HepG2 (cell line): ENCODE results near the gene CEACAM16. TPM values are rescaled to one million over a fixed set of nuclear protein-coding genes. Genes with fewer than 3 reads are reported as not detected.
A peak's percentile ranks its signal among the peaks of the same experiment; 100 is the strongest.

Source experiments
- CEBPB ChIP-seq: IDR thresholded peaks from 2 replicates; pipeline ENCODE4 v1.6.1; 2011; ENCODE audit warnings: low read depth, low read length, improper control_type of control experiment, borderline replicate concordance
- HDAC2 ChIP-seq: sonication (generic); formaldehyde crosslinking; IDR thresholded peaks from 2 replicates; pipeline ENCODE4 v1.4.0; 2020; ENCODE audit warnings: missing genetic modification reagents
- KDM6A ChIP-seq: IDR thresholded peaks from 2 replicates; pipeline ENCODE4 v1.6.1; 2016; ENCODE audit warnings: low read depth
- MAFG ChIP-seq: sonication (generic); formaldehyde crosslinking; IDR thresholded peaks from 2 replicates; pipeline ENCODE4 v1.5.1; 2020; ENCODE audit warnings: mild to moderate bottlenecking, missing genetic modification reagents
- MEF2D ChIP-seq: sonication (generic); formaldehyde crosslinking; IDR thresholded peaks from 2 replicates; pipeline ENCODE4 v1.5.1; 2020; ENCODE audit warnings: mild to moderate bottlenecking, missing genetic modification reagents
- MTF2 ChIP-seq: sonication (generic); formaldehyde crosslinking; IDR thresholded peaks from 2 replicates; pipeline ENCODE4 v1.5.0; 2020; ENCODE audit warnings: missing genetic modification reagents, borderline replicate concordance
- TARDBP ChIP-seq: sonication (generic); formaldehyde crosslinking; IDR thresholded peaks from 2 replicates; pipeline ENCODE4 v1.8.0; 2022; ENCODE audit warnings: mild to moderate bottlenecking, missing genetic modification reagents
- YEATS2 ChIP-seq: sonication (generic); formaldehyde crosslinking; IDR thresholded peaks from 2 replicates; pipeline ENCODE4 v1.4.0; 2020; ENCODE audit warnings: missing genetic modification reagents, borderline replicate concordance
- ZBTB21 ChIP-seq: sonication (generic); formaldehyde crosslinking; IDR thresholded peaks from 2 replicates; pipeline ENCODE4 v1.4.0; 2020; ENCODE audit warnings: missing genetic modification reagents
- ZNF333 ChIP-seq: sonication (generic); formaldehyde crosslinking; IDR thresholded peaks from 2 replicates; pipeline ENCODE4 v1.4.0; 2020; ENCODE audit warnings: mild to moderate bottlenecking, missing genetic modification reagents, borderline replicate concordance
- ZNF343 ChIP-seq: sonication (generic); formaldehyde crosslinking; IDR thresholded peaks from 2 replicates; pipeline ENCODE4 v1.4.0; 2020; ENCODE audit warnings: mild to moderate bottlenecking, missing genetic modification reagents
- ZNF441 ChIP-seq: sonication (generic); formaldehyde crosslinking; IDR thresholded peaks from 2 replicates; pipeline ENCODE4 v1.7.0; 2021; ENCODE audit warnings: missing genetic modification reagents, borderline replicate concordance
- ZNF468 ChIP-seq: sonication (generic); formaldehyde crosslinking; IDR thresholded peaks from 2 replicates; pipeline ENCODE4 v1.8.0; 2022; ENCODE audit warnings: mild to moderate bottlenecking, moderate library complexity, missing genetic modification reagents
- ZNF850 ChIP-seq: sonication (generic); formaldehyde crosslinking; conservative IDR thresholded peaks from 2 replicates; pipeline ENCODE4 v1.9.0; 2021; ENCODE audit warnings: mild to moderate bottlenecking, missing genetic modification reagents
- polyA plus RNA-seq, 8 experiments: library from polyadenylated mRNA; depleted of rRNA in 3 of 8; stranded (reverse) in 7 of 8; unstranded in 1 of 8; fragments of >200 nt; fragmentation: Illumina TruSeq in 4 of 8; extraction: Trizol in 4 of 8; gene quantifications; 2 replicates each; pipeline versions ENCODE4 v1.2.1 to v1.2.3, GENCODE V29; 2011 to 2016; ENCODE audit warnings: low read depth in 4 of 8, missing spikeins in 1 of 8, mixed read lengths in 1 of 8; ENCODE audit not compliant: insufficient read depth in 1 of 8
- total RNA-seq, 5 experiments: library from RNA; depleted of rRNA; stranded (reverse); fragments of >200 nt; fragmentation: Illumina TruSeq; extraction: Trizol; gene quantifications; 2 replicates each; pipeline ENCODE4 v1.2.3, GENCODE V29; 2016; ENCODE audit warnings: low read depth in 1 of 5
- TF ChIP-seq, protein P1 (sequence below): sonication (generic); formaldehyde crosslinking; IDR thresholded peaks from 2 replicates; pipeline ENCODE4 v1.9.0; 2021; ENCODE audit warnings: missing genetic modification reagents, borderline replicate concordance
- TF ChIP-seq, protein P2 (sequence below): sonication (generic); formaldehyde crosslinking; conservative IDR thresholded peaks from 2 replicates; pipeline ENCODE4 v1.8.1; 2023; ENCODE audit warnings: missing genetic modification reagents
- TF ChIP-seq, protein P3 (sequence below): sonication (generic); formaldehyde crosslinking; IDR thresholded peaks from 2 replicates; pipeline ENCODE4 v1.4.0; 2020; ENCODE audit warnings: mild to moderate bottlenecking, low read depth, missing genetic modification reagents
- TF ChIP-seq, protein P4 (sequence below): IDR thresholded peaks from 2 replicates; pipeline ENCODE4 v1.6.1; 2016; ENCODE audit warnings: control low read depth
- TF ChIP-seq, protein P5 (sequence below): sonication (generic); formaldehyde crosslinking; IDR thresholded peaks from 2 replicates; pipeline ENCODE4 v1.8.0; 2023; ENCODE audit warnings: mild to moderate bottlenecking, missing genetic modification reagents

Gene CEACAM16
- total and polyA plus RNA-seq, 2 of the 13 experiments (the other 11 are each of a cell fraction or from before 2014, with no cell fraction given) = not detected

DNA sequence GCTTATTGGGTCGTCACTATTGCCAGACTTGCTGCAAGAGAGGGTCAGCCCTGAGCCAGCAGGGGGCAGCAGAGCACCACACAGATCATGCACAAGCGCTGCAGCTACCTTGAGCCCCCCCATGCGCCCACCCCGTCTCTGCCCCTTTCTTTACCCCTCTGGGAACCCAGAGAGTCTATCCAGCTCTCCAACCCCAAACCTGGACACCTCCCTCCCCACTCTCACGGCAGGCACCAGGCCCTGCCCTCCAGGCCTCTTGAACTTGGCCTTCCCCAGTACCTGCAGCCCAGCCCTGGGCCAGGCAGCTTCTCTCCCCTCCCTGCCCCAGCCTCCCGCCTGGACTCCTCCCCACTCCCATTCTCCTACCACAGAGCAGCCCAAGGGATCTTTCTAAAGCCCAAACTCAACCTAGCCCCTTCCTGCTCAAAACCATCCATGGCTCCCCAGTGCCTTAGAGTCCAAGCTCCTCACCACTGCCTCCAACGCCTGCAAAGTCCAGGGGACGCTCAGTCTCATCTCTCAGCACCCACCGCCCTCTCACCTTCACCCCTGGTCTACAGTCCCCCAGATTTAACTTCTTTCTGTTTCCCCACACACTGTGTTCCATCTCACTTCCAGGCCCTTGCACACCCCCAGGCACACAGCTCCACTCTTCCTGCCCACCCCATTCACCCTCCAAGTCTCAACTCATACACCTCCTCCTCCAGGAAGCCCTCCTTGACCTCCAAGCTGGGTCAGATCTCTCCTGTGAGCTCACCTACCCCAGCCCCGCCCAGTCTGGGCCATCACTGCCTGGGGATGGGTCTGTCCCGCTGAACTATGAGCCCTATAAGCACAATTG is 9.4 kb upstream of the CEACAM16 start (continued):
- TF ChIP-seq, protein P1, sequence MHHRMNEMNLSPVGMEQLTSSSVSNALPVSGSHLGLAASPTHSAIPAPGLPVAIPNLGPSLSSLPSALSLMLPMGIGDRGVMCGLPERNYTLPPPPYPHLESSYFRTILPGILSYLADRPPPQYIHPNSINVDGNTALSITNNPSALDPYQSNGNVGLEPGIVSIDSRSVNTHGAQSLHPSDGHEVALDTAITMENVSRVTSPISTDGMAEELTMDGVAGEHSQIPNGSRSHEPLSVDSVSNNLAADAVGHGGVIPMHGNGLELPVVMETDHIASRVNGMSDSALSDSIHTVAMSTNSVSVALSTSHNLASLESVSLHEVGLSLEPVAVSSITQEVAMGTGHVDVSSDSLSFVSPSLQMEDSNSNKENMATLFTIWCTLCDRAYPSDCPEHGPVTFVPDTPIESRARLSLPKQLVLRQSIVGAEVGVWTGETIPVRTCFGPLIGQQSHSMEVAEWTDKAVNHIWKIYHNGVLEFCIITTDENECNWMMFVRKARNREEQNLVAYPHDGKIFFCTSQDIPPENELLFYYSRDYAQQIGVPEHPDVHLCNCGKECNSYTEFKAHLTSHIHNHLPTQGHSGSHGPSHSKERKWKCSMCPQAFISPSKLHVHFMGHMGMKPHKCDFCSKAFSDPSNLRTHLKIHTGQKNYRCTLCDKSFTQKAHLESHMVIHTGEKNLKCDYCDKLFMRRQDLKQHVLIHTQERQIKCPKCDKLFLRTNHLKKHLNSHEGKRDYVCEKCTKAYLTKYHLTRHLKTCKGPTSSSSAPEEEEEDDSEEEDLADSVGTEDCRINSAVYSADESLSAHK (CRISPR knock-in tag) = no peak
- TF ChIP-seq ZNF468 (CRISPR knock-in tag) (no peak), HDAC2 (0 out of 2 replicates have a peak, but pooled peaks have one; percentile 19), ZNF441 (no peak), ZNF343 (CRISPR knock-in tag) (no peak), CEBPB (no peak), YEATS2 (peak; percentile 32; the same call in 1 of the 2 replicates), ZNF850 (no peak), ZNF333 (CRISPR knock-in tag) (no peak), MAFG (CRISPR knock-in tag) (no peak), MTF2 (CRISPR knock-in tag) (no peak), MEF2D (no peak), ZBTB21 (CRISPR knock-in tag) (no peak), KDM6A (CRISPR knock-in tag) (no peak), TARDBP (CRISPR knock-in tag) (no peak)
- TF ChIP-seq, protein P2, sequence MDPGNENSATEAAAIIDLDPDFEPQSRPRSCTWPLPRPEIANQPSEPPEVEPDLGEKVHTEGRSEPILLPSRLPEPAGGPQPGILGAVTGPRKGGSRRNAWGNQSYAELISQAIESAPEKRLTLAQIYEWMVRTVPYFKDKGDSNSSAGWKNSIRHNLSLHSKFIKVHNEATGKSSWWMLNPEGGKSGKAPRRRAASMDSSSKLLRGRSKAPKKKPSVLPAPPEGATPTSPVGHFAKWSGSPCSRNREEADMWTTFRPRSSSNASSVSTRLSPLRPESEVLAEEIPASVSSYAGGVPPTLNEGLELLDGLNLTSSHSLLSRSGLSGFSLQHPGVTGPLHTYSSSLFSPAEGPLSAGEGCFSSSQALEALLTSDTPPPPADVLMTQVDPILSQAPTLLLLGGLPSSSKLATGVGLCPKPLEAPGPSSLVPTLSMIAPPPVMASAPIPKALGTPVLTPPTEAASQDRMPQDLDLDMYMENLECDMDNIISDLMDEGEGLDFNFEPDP (CRISPR knock-in tag) = 0 out of 2 replicates have a peak, but pooled peaks have one; percentile 15
- TF ChIP-seq, protein P3, sequence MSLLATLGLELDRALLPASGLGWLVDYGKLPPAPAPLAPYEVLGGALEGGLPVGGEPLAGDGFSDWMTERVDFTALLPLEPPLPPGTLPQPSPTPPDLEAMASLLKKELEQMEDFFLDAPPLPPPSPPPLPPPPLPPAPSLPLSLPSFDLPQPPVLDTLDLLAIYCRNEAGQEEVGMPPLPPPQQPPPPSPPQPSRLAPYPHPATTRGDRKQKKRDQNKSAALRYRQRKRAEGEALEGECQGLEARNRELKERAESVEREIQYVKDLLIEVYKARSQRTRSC (CRISPR knock-in tag) = no peak
- TF ChIP-seq, protein P4, sequence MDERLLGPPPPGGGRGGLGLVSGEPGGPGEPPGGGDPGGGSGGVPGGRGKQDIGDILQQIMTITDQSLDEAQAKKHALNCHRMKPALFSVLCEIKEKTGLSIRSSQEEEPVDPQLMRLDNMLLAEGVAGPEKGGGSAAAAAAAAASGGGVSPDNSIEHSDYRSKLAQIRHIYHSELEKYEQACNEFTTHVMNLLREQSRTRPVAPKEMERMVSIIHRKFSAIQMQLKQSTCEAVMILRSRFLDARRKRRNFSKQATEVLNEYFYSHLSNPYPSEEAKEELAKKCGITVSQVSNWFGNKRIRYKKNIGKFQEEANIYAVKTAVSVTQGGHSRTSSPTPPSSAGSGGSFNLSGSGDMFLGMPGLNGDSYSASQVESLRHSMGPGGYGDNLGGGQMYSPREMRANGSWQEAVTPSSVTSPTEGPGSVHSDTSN (CRISPR knock-in tag) = no peak
- TF ChIP-seq, protein P5, sequence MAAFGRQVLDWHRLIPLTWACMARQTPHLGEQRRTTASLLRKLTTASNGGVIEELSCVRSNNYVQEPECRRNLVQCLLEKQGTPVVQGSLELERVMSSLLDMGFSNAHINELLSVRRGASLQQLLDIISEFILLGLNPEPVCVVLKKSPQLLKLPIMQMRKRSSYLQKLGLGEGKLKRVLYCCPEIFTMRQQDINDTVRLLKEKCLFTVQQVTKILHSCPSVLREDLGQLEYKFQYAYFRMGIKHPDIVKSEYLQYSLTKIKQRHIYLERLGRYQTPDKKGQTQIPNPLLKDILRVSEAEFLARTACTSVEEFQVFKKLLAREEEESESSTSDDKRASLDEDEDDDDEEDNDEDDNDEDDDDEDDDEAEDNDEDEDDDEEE (CRISPR knock-in tag) = peak; percentile 76; the same call in 1 of the 2 replicates
